Activated T-helper 1 cell treated with Interleukin-2 at 50 U/mL for 16 hours (primary cell): ENCODE measurements around the gene MTHFD1L.
"Not testable (repeated sequence)": the region's sequence is repeated elsewhere in the genome, so short reads cannot be mapped to it uniquely, and the experiment has no call there.

Experiments used
- DNase-seq: peaks from one replicate; pipeline ENCODE4 v3.0.0-alpha.2; 2020; ENCODE audit warnings: low read depth

Gene MTHFD1L

GRCh38 chr6:151041686-151042085 is 176.2 kb downstream of the MTHFD1L start:
- DNase-seq = no peak

- not testable (repeated sequence) for DNase-seq
These were observed 177.4 kb downstream of the MTHFD1L start for GRCh38 chr6:151042911-151043330.

GRCh38 chr6:151043944-151044343 is 178.4 kb downstream of the MTHFD1L start:
- no peak for DNase-seq

GRCh38 chr6:151044465-151045441 is 179.3 kb downstream of the MTHFD1L start:
- no peak for DNase-seq

- not testable (repeated sequence) for DNase-seq
These were observed 180.2 kb downstream of the MTHFD1L start for GRCh38 chr6:151045511-151046222.

- no peak for DNase-seq
These were observed 185.7 kb downstream of the MTHFD1L start for GRCh38 chr6:151051164-151051563.

- DNase-seq = no peak
These were observed 186.6 kb downstream of the MTHFD1L start for GRCh38 chr6:151052021-151052646.

GRCh38 chr6:151054306-151054705 is 188.8 kb downstream of the MTHFD1L start:
- DNase-seq = no peak

- no peak for DNase-seq
These were observed 190.9 kb downstream of the MTHFD1L start for GRCh38 chr6:151056230-151056907.

GRCh38 chr6:151057061-151057460 is 191.6 kb downstream of the MTHFD1L start:
- DNase-seq = no peak

GRCh38 chr6:151058021-151058733 is 192.7 kb downstream of the MTHFD1L start:
- no peak for DNase-seq

- no peak for DNase-seq
These were observed 194.2 kb downstream of the MTHFD1L start for GRCh38 chr6:151059612-151060095.

GRCh38 chr6:151060096-151060765 is 194.7 kb downstream of the MTHFD1L start:
- DNase-seq = no peak

- DNase-seq = no peak
These were observed 195.4 kb downstream of the MTHFD1L start for GRCh38 chr6:151060766-151061531.

- no peak for DNase-seq
These were observed 197.8 kb downstream of the MTHFD1L start for GRCh38 chr6:151063352-151063751.

- DNase-seq = no peak
These were observed 198.5 kb downstream of the MTHFD1L start for GRCh38 chr6:151063842-151064647.

GRCh38 chr6:151065027-151065815 is 199.7 kb downstream of the MTHFD1L start:
- DNase-seq = no peak
